Glomerular visceral epithelial cell (primary cell): ENCODE results near the gene CTBP2.
"Not testable (repeated sequence)": the region's sequence is repeated elsewhere in the genome, so short reads cannot be mapped to it uniquely, and the experiment has no call there.

ENCODE experiments used
- DNase-seq: peaks from one replicate; pipeline ENCODE4 v3.0.0-alpha.2; 2016; ENCODE audit errors: extremely low spot score

CTBP2 gene

GRCh38 chr10:124997771-124998623 is 162.4 kb downstream of the CTBP2 start:
- no peak for DNase-seq

- no peak for DNase-seq
Observed at GRCh38 chr10:124997306-124997705, 163.1 kb downstream of the CTBP2 start.

- no peak for DNase-seq
Observed at GRCh38 chr10:124996854-124997215, 163.5 kb downstream of the CTBP2 start.

- no peak for DNase-seq
Observed at GRCh38 chr10:124996127-124996853, 164.1 kb downstream of the CTBP2 start.

GRCh38 chr10:124995605-124996004 is 164.8 kb downstream of the CTBP2 start:
- DNase-seq: no peak

- no peak for DNase-seq
Observed at GRCh38 chr10:124994573-124995473, 165.5 kb downstream of the CTBP2 start.

- no peak for DNase-seq
Observed at GRCh38 chr10:124993736-124994451, 166.5 kb downstream of the CTBP2 start.

- no peak for DNase-seq
Observed at GRCh38 chr10:124993345-124993708, 167.0 kb downstream of the CTBP2 start.

GRCh38 chr10:124992462-124993344 is 167.7 kb downstream of the CTBP2 start:
- DNase-seq: peak; percentile 52

- no peak for DNase-seq
Observed at GRCh38 chr10:124991835-124992234, 168.5 kb downstream of the CTBP2 start.

GRCh38 chr10:124990671-124991625 is 169.4 kb downstream of the CTBP2 start:
- no peak for DNase-seq

- DNase-seq: no peak
Observed at GRCh38 chr10:124989526-124989925, 170.8 kb downstream of the CTBP2 start.

- not testable (repeated sequence) for DNase-seq
Observed at GRCh38 chr10:124988753-124989152, 171.6 kb downstream of the CTBP2 start.

- DNase-seq: no peak
Observed at GRCh38 chr10:124987788-124988187, 172.6 kb downstream of the CTBP2 start.

GRCh38 chr10:124985162-124985561 is 175.2 kb downstream of the CTBP2 start:
- no peak for DNase-seq

GRCh38 chr10:124984376-124984775 is 176.0 kb downstream of the CTBP2 start:
- no peak for DNase-seq

GRCh38 chr10:124983321-124983720 is 177.0 kb downstream of the CTBP2 start:
- peak; percentile 42 for DNase-seq

GRCh38 chr10:124978376-124978725 is 182.0 kb downstream of the CTBP2 start:
- DNase-seq: no peak

GRCh38 chr10:124977648-124978375 is 182.6 kb downstream of the CTBP2 start:
- DNase-seq: no peak
